Breast epithelium (tissue), 4 donors: ENCODE measurements around the gene VDAC1. TPM values are rescaled to one million over a fixed set of nuclear protein-coding genes. Genes with fewer than 3 reads are reported as not detected.

Experiments used
- DNase-seq, 2 donors: peaks; one replicate each; pipeline ENCODE4 v3.0.0-alpha.2; 2019; ENCODE audit warnings: low spot score in 2 of 2
- H3K27ac ChIP-seq, 2 donors: fragments of 200-600 bp; sonication (generic) in 1 of 2; one replicate each; pipeline ENCODE4 v1.5.1; 2016 to 2019; ENCODE audit warnings: mild to moderate bottlenecking in 1 of 2
- H3K27me3 ChIP-seq, 2 donors: fragments of 200-600 bp; sonication (generic) in 1 of 2; one replicate each; pipeline versions ENCODE4 v1.5.1 to v1.6.0; 2017 to 2019; ENCODE audit warnings: control low read depth in 1 of 2, mild to moderate bottlenecking in 1 of 2
- H3K36me3 ChIP-seq: fragments of 200-600 bp; one replicate; pipeline ENCODE4 v1.5.1; 2019
- H3K4me1 ChIP-seq, 2 donors: fragments of 200-600 bp; sonication (generic); one replicate each; pipeline ENCODE4 v1.5.1; 2016 to 2019; ENCODE audit warnings: control low read depth in 1 of 2
- H3K4me3 ChIP-seq, 3 donors: fragments of 200-600 bp; sonication (generic); 1 replicate in 2 of 3; 2 replicates in 1 of 3; pipeline ENCODE4 v1.5.1; 2016 to 2019; ENCODE audit warnings: mild to moderate bottlenecking in 3 of 3, moderate library complexity in 2 of 3
- H3K9me3 ChIP-seq, 2 donors: fragments of 200-600 bp; sonication (generic) in 1 of 2; one replicate each; pipeline ENCODE4 v1.5.1; 2016 to 2019; ENCODE audit warnings: control low read depth in 1 of 2
- CTCF ChIP-seq, 3 donors: fragments of 450-650 bp; IDR thresholded peaks; one replicate each; pipeline ENCODE4 v1.5.1; 2016 to 2017; ENCODE audit warnings: antibody characterized with exemption in 3 of 3, mild to moderate bottlenecking in 3 of 3, moderate library complexity in 3 of 3
- POLR2A ChIP-seq: fragments of 450-650 bp; IDR thresholded peaks from one replicate; pipeline ENCODE4 v1.6.1; 2016; ENCODE audit warnings: antibody characterized with exemption, mild to moderate bottlenecking, moderate library complexity
- POLR2AphosphoS5 ChIP-seq, 3 donors: sonication (generic); formaldehyde crosslinking; IDR thresholded peaks; one replicate each; pipeline ENCODE4 v1.6.1; 2017; ENCODE audit warnings: antibody characterized with exemption in 3 of 3
- intact Hi-C: fragments of 100-400 bp; cut with DNase I; formaldehyde crosslinking; loops from one replicate; pipeline ENCODE4 v1.15.1; 2023; ENCODE audit warnings: low total_unique reads
- total RNA-seq, 3 donors: library from RNA; depleted of rRNA; stranded (reverse); fragments of >200 nt; gene quantifications; one replicate each; pipeline ENCODE4 v1.1.0, GENCODE V29; 2016

The VDAC1 gene
- total RNA-seq, 3 donors from 2014 or later, result 113 to 141 (median 118) TPM

GRCh38 chr5:133974142-133974541, 30.6 kb downstream of the VDAC1 start:
- Histone ChIP-seq H3K27me3 (no peaks in the 10 kb centered on the region), H3K36me3 (peaks cover 3% of the 10 kb centered on the region)
- no peak for DNase-seq

GRCh38 chr5:133970325-133970909, 34.4 kb downstream of the VDAC1 start:
- no peak for TF ChIP-seq POLR2AphosphoS5 (IDR thresholded peaks at IDR 0.05)
- no peak for TF ChIP-seq CTCF (IDR thresholded peaks at IDR 0.05)
- TF ChIP-seq POLR2A, result no peak
- Histone ChIP-seq H3K4me1 (no peaks in the 10 kb centered on the region), H3K4me3 (no peak overlapping the region), H3K9me3 (no peaks in the 10 kb centered on the region), H3K27me3 (no peaks in the 10 kb centered on the region), H3K36me3 (peaks cover 3% of the 10 kb centered on the region), H3K27ac (peak overlapping the region in 1 of 2 donors; percentile 14)
- intact Hi-C loops, result no loop called here
- no peak for DNase-seq

More at GRCh38 chr5:133974142-133974541, 30.6 kb downstream of the VDAC1 start:
- no peak overlapping the region for H3K4me3 ChIP-seq
- no peaks in the 10 kb centered on the region for H3K9me3 ChIP-seq
- TF ChIP-seq POLR2AphosphoS5 (IDR thresholded peaks at IDR 0.05) (no peak), CTCF (IDR thresholded peaks at IDR 0.05) (no peak), POLR2A (no peak)
- H3K4me1 ChIP-seq, result no peaks in the 10 kb centered on the region
- intact Hi-C loops, result no loop called here
- H3K27ac ChIP-seq, result no peak overlapping the region

GRCh38 chr5:133969654-133970324, 35.0 kb downstream of the VDAC1 start:
- Histone ChIP-seq H3K9me3 (no peaks in the 10 kb centered on the region), H3K4me3 (no peak overlapping the region), H3K27ac (peak overlapping the region in 1 of 2 donors; percentile 94), H3K27me3 (no peaks in the 10 kb centered on the region), H3K4me1 (no peaks in the 10 kb centered on the region), H3K36me3 (peaks cover 3% of the 10 kb centered on the region)
- intact Hi-C loops, result no loop called here
- DNase-seq, result no peak
- TF ChIP-seq CTCF (IDR thresholded peaks at IDR 0.05), result no peak

- Histone ChIP-seq H3K27me3 (no peaks in the 10 kb centered on the region), H3K4me3 (peak within 1 kb of the TSS; percentile 69 to 95 (median 73)), H3K9me3 (no peaks in the 10 kb centered on the region), H3K27ac (peak within 1 kb of the TSS; percentile 94 to 98), H3K4me1 (no peaks in the 10 kb centered on the region), H3K36me3 (no peaks in the 10 kb centered on the region)
- intact Hi-C loops, result no loop called here
- TF ChIP-seq POLR2AphosphoS5 (IDR thresholded peaks at IDR 0.05) (peak; percentile 85 to 94 (median 88)), POLR2A (peak; percentile 73), CTCF (IDR thresholded peaks at IDR 0.05) (peak; percentile 11 to 48 (median 44))
- peak; percentile 92 to 93 for DNase-seq
These were observed 36.4 kb downstream of the VDAC1 start, which contains the start of gene C5orf15 for GRCh38 chr5:133968204-133968980. TSS of gene C5orf15 (minus strand) at chr5:133968625. CDS start at chr5:133968584, 41 bp downstream.
